Stomach smooth muscle (tissue), 2 donors: ENCODE results near the gene ST6GALNAC3.

Experiments used
- H3K27ac ChIP-seq: one replicate; pipeline ENCODE4 v1.7.0; 2013; ENCODE audit warnings: mild to moderate bottlenecking, low read length, inconsistent platforms
- H3K27me3 ChIP-seq, 2 donors: one replicate each; pipeline ENCODE4 v1.7.0; 2013; ENCODE audit warnings: low read length in 2 of 2; ENCODE audit not compliant: insufficient read depth in 2 of 2, control insufficient read depth in 1 of 2
- H3K36me3 ChIP-seq, 2 donors: one replicate each; pipeline ENCODE4 v1.7.0; 2013; ENCODE audit warnings: low read length in 2 of 2; ENCODE audit not compliant: control insufficient read depth in 2 of 2, insufficient read depth in 2 of 2
- H3K4me1 ChIP-seq: one replicate; pipeline ENCODE4 v1.7.0; 2013; ENCODE audit warnings: low read length; ENCODE audit not compliant: control insufficient read depth, insufficient read depth
- H3K4me3 ChIP-seq, 2 donors: one replicate each; pipeline ENCODE4 v1.7.0; 2013; ENCODE audit warnings: low read length in 2 of 2
- H3K9ac ChIP-seq, 2 donors: one replicate each; pipeline ENCODE4 v1.7.0; 2013; ENCODE audit warnings: low read length in 2 of 2, mild to moderate bottlenecking in 1 of 2
- H3K9me3 ChIP-seq, 2 donors: one replicate each; pipeline ENCODE4 v1.7.0; 2013; ENCODE audit warnings: low read length in 2 of 2; ENCODE audit not compliant: control insufficient read depth in 2 of 2
- donor health status: healthy.
- donor health status: Pancreatic carcinoma.

ST6GALNAC3 gene

GRCh38 chr1:76510672-76511557 is 436.4 kb downstream of the ST6GALNAC3 start:
- Histone ChIP-seq H3K4me3 (no peak overlapping the region), H3K36me3 (no peaks in the 10 kb centered on the region), H3K9ac (no peak overlapping the region), H3K27me3 (no peaks in the 10 kb centered on the region), H3K4me1 (peaks cover 3% of the 10 kb centered on the region), H3K27ac (no peak overlapping the region), H3K9me3 (no peaks in the 10 kb centered on the region)

GRCh38 chr1:76511558-76512179 is 437.1 kb downstream of the ST6GALNAC3 start:
- Histone ChIP-seq H3K4me3 (no peak overlapping the region), H3K9me3 (no peaks in the 10 kb centered on the region), H3K27me3 (no peaks in the 10 kb centered on the region), H3K27ac (no peak overlapping the region), H3K36me3 (no peaks in the 10 kb centered on the region), H3K9ac (no peak overlapping the region), H3K4me1 (peaks cover 3% of the 10 kb centered on the region)

GRCh38 chr1:76530953-76531352 is 456.4 kb downstream of the ST6GALNAC3 start:
- Histone ChIP-seq H3K9me3 (no peaks in the 10 kb centered on the region), H3K27me3 (no peaks in the 10 kb centered on the region), H3K4me1 (no peaks in the 10 kb centered on the region)

GRCh38 chr1:76541618-76542017 is 467.1 kb downstream of the ST6GALNAC3 start:
- H3K9me3 ChIP-seq: no peaks in the 10 kb centered on the region
- no peaks in the 10 kb centered on the region for H3K27me3 ChIP-seq
- H3K4me3 ChIP-seq: no peak overlapping the region
- H3K27ac ChIP-seq: no peak overlapping the region
- no peak overlapping the region for H3K9ac ChIP-seq
- no peaks in the 10 kb centered on the region for H3K4me1 ChIP-seq
- H3K36me3 ChIP-seq: no peaks in the 10 kb centered on the region

More at GRCh38 chr1:76530953-76531352, 456.4 kb downstream of the ST6GALNAC3 start:
- no peak overlapping the region for H3K4me3 ChIP-seq
- no peaks in the 10 kb centered on the region for H3K36me3 ChIP-seq
- no peak overlapping the region for H3K27ac ChIP-seq
- H3K9ac ChIP-seq: no peak overlapping the region

- Histone ChIP-seq H3K9me3 (no peaks in the 10 kb centered on the region), H3K4me3 (no peak overlapping the region), H3K27ac (no peak overlapping the region), H3K36me3 (no peaks in the 10 kb centered on the region), H3K27me3 (no peaks in the 10 kb centered on the region), H3K9ac (no peak overlapping the region), H3K4me1 (no peaks in the 10 kb centered on the region)
Measured at GRCh38 chr1:76542359-76542758, 467.8 kb downstream of the ST6GALNAC3 start.

- H3K36me3 ChIP-seq: no peaks in the 10 kb centered on the region
- H3K27me3 ChIP-seq: no peaks in the 10 kb centered on the region
- no peak overlapping the region for H3K27ac ChIP-seq
- H3K4me3 ChIP-seq: no peak overlapping the region
- H3K4me1 ChIP-seq: no peaks in the 10 kb centered on the region
- no peaks in the 10 kb centered on the region for H3K9me3 ChIP-seq
- no peak overlapping the region for H3K9ac ChIP-seq
Measured at GRCh38 chr1:76543495-76543894, 468.9 kb downstream of the ST6GALNAC3 start.

- H3K4me1 ChIP-seq: no peaks in the 10 kb centered on the region
- no peaks in the 10 kb centered on the region for H3K36me3 ChIP-seq
- H3K4me3 ChIP-seq: no peak overlapping the region
- H3K9me3 ChIP-seq: no peaks in the 10 kb centered on the region
- H3K27ac ChIP-seq: no peak overlapping the region
- H3K27me3 ChIP-seq: no peaks in the 10 kb centered on the region
- H3K9ac ChIP-seq: no peak overlapping the region
Measured at GRCh38 chr1:76546354-76546933, 471.9 kb downstream of the ST6GALNAC3 start.

- Histone ChIP-seq H3K9ac (no peak overlapping the region), H3K27ac (no peak overlapping the region), H3K9me3 (no peaks in the 10 kb centered on the region), H3K27me3 (no peaks in the 10 kb centered on the region), H3K4me3 (no peak overlapping the region), H3K36me3 (no peaks in the 10 kb centered on the region), H3K4me1 (no peaks in the 10 kb centered on the region)
Measured at GRCh38 chr1:76547916-76548315, 473.4 kb downstream of the ST6GALNAC3 start.

GRCh38 chr1:76548513-76549100 is 474.1 kb downstream of the ST6GALNAC3 start:
- H3K36me3 ChIP-seq: no peaks in the 10 kb centered on the region
- no peaks in the 10 kb centered on the region for H3K4me1 ChIP-seq
- no peaks in the 10 kb centered on the region for H3K27me3 ChIP-seq
- H3K4me3 ChIP-seq: no peak overlapping the region
- H3K9ac ChIP-seq: no peak overlapping the region
- H3K27ac ChIP-seq: no peak overlapping the region
- no peaks in the 10 kb centered on the region for H3K9me3 ChIP-seq

GRCh38 chr1:76554283-76554682 is 479.7 kb downstream of the ST6GALNAC3 start:
- Histone ChIP-seq H3K9me3 (no peaks in the 10 kb centered on the region), H3K9ac (no peak overlapping the region), H3K36me3 (no peaks in the 10 kb centered on the region), H3K27me3 (no peaks in the 10 kb centered on the region), H3K4me1 (no peaks in the 10 kb centered on the region), H3K4me3 (no peak overlapping the region), H3K27ac (no peak overlapping the region)
